Lung (tissue), 12 donors: Measurements from ENCODE around the gene BYSL. TPM values are rescaled to one million over a fixed set of nuclear protein-coding genes. Genes with fewer than 3 reads are reported as not detected.

ENCODE experiments used
- ATAC-seq: fragments of 200-7000 bp; cut with Tn5 transposase; one replicate; pipeline ENCODE4 v1.9.1; 2020; ENCODE audit warnings: moderate number of reproducible peaks; ENCODE audit not compliant: insufficient read depth, low FRiP score
- DNase-seq, 3 donors: peaks; one replicate each; pipeline ENCODE4 v3.0.0-alpha.2; 2013 to 2017
- H3K27ac ChIP-seq, 2 donors: one replicate each; pipeline ENCODE4 v1.5.1; 2013; ENCODE audit warnings: mild to moderate bottlenecking in 2 of 2, moderate library complexity in 2 of 2, control low read depth in 1 of 2, inconsistent platforms in 1 of 2, low read depth in 1 of 2, low read length in 1 of 2
- H3K27me3 ChIP-seq, 3 donors: one replicate each; pipeline ENCODE4 v1.5.1; 2013; ENCODE audit warnings: low read length in 2 of 3; ENCODE audit not compliant: control insufficient read depth in 3 of 3, insufficient read depth in 3 of 3
- H3K36me3 ChIP-seq, 4 donors: one replicate each; pipeline ENCODE4 v1.5.1; 2013; ENCODE audit warnings: low read length in 4 of 4, mild to moderate bottlenecking in 1 of 4, moderate library complexity in 1 of 4; ENCODE audit not compliant: control insufficient read depth in 4 of 4, insufficient read depth in 4 of 4
- H3K4me1 ChIP-seq, 5 donors: one replicate each; pipeline ENCODE4 v1.5.1; 2013; ENCODE audit warnings: low read length in 5 of 5, mild to moderate bottlenecking in 2 of 5, moderate library complexity in 1 of 5; ENCODE audit not compliant: control insufficient read depth in 5 of 5, insufficient read depth in 5 of 5
- H3K4me3 ChIP-seq: one replicate; pipeline ENCODE4 v1.5.1; 2013; ENCODE audit warnings: mild to moderate bottlenecking, control low read depth, moderate library complexity
- H3K9ac ChIP-seq, 2 donors: one replicate each; pipeline ENCODE4 v1.5.1; 2013; ENCODE audit warnings: low read length in 2 of 2, control low read depth in 1 of 2; ENCODE audit not compliant: insufficient read depth in 1 of 2
- H3K9me3 ChIP-seq, 4 donors: one replicate each; pipeline ENCODE4 v1.5.1; 2013; ENCODE audit warnings: low read length in 3 of 4, mild to moderate bottlenecking in 1 of 4, moderate library complexity in 1 of 4; ENCODE audit not compliant: control insufficient read depth in 4 of 4, insufficient read depth in 3 of 4
- CTCF ChIP-seq: IDR thresholded peaks from 2 replicates; pipeline ENCODE4 v1.5.1; 2012; ENCODE audit warnings: mild to moderate bottlenecking; ENCODE audit errors: control extremely low read depth, extremely low read depth
- WGBS, 2 donors: extraction: QIAGEN DNeasy Blood & Tissue Kit; methylation state at CpG; one replicate each; pipeline ENCODE4 v1.1.7; 2013; 5-methylcytosine and 5-hydroxymethylcytosine counted together
- polyA plus RNA-seq, 2 donors: library from polyadenylated mRNA; stranded (reverse); fragments of 200-250 nt; gene quantifications; one replicate each; pipeline ENCODE4 v1.2.1, GENCODE V29; 2013
- total RNA-seq, 2 donors: library from RNA; depleted of rRNA in 1 of 2; stranded (reverse); fragments of >200 nt in 1 of 2; gene quantifications; one replicate each; pipeline ENCODE4 v1.2.1, GENCODE V29; 2014 to 2021
- donor health status: control.
- donor health status: control.
- donor health status: Bipolar disorder and iron deficiency.
- donor health status: healthy.
- donor health status: DM: yes; HTN: yes; CAD: no.

The BYSL gene
- total and polyA plus RNA-seq, 4 donors = 8.8 to 20.4 (median 14.8) TPM

- no peak for ATAC-seq
- peak in 1 of 3 donors; percentile 0 for DNase-seq
- H3K4me3 ChIP-seq = no peak overlapping the region
- 73 to 78% methylated on average over 4 of the region's 4 CpGs for WGBS, 2 donors
- TF ChIP-seq CTCF = no peak
- no peak overlapping the region for H3K27ac ChIP-seq
- H3K9me3 ChIP-seq = no peaks in the 10 kb centered on the region
- no peak overlapping the region for H3K9ac ChIP-seq
- H3K4me1 ChIP-seq = peaks cover 3 to 26% (median 10%) of the 10 kb centered on the region in 5 donors
- no peaks in the 10 kb centered on the region for H3K27me3 ChIP-seq
- no peaks in the 10 kb centered on the region for H3K36me3 ChIP-seq
These were observed 28.3 kb upstream of the BYSL start for GRCh38 chr6:41892921-41893564.

- peak overlapping the region in 1 of 2 donors; percentile 40 for H3K27ac ChIP-seq
- no peaks in the 10 kb centered on the region for H3K36me3 ChIP-seq
- peak; percentile 21 to 37 (median 28) for DNase-seq
- no peak for ATAC-seq
- peak overlapping the region; percentile 49 for H3K4me3 ChIP-seq
- H3K4me1 ChIP-seq = peaks cover 3 to 26% (median 10%) of the 10 kb centered on the region in 5 donors
- no peaks in the 10 kb centered on the region for H3K27me3 ChIP-seq
- WGBS, 2 donors = 2 to 3% methylated on average over 47 to 56 of the region's 56 CpGs
- no peaks in the 10 kb centered on the region for H3K9me3 ChIP-seq
- H3K9ac ChIP-seq = peak overlapping the region in 1 of 2 donors; percentile 54
- TF ChIP-seq CTCF = no peak
These were observed 26.7 kb upstream of the BYSL start for GRCh38 chr6:41894366-41895299.

- no peaks in the 10 kb centered on the region for H3K9me3 ChIP-seq
- H3K36me3 ChIP-seq = peaks cover 0 to 3% (median under 1%) of the 10 kb centered on the region in 4 donors
- 0 to 1% methylated on average over 54 to 55 of the region's 55 CpGs for WGBS, 2 donors
- peak within 1 kb of the TSS; percentile 58 to 67 for H3K9ac ChIP-seq
- no peaks in the 10 kb centered on the region for H3K27me3 ChIP-seq
- TF ChIP-seq CTCF = no peak
- H3K4me1 ChIP-seq = peaks cover 3 to 26% (median 10%) of the 10 kb centered on the region in 5 donors
- peak; percentile 94 to 95 (median 95) for DNase-seq
- H3K27ac ChIP-seq = peak within 1 kb of the TSS; percentile 75 to 94
- peak within 1 kb of the TSS; percentile 78 for H3K4me3 ChIP-seq
- peak; percentile 98 for ATAC-seq
These were observed 25.7 kb upstream of the BYSL start, which contains the start of gene USP49 for GRCh38 chr6:41895300-41896233. TSS of gene USP49 (minus strand) at chr6:41895375. CDS start at chr6:41806983, 88,392 bp downstream.
